GM12801 (cell line): ENCODE measurements around the gene NECTIN2.

ENCODE experiments used
- TF ChIP-seq, protein P1 (sequence below): IDR thresholded peaks from one replicate; pipeline ENCODE4 v1.5.1; 2011; ENCODE audit warnings: control low read depth; ENCODE audit not compliant: insufficient read length; ENCODE audit errors: extremely low read depth

The NECTIN2 gene

DNA sequence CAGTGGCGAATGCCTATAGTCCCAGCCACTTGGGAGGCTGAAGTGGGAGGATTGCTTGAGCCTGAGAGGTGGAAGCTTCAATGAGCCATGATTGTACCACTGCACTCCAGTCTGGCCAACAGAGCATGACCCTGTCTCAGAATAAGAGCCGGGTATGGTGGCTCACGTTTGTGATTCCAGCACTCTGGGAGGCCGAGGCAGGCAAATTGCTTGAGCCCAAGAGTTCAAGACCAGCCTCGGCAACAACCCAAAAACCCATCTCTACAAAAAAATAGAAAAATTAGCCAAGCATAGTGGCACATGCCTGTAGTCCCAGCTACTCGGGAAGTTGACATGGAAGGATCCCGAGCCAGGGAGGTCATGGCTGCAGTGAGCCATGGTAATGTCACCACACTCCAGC is 5.3 kb upstream of the NECTIN2 start:
- TF ChIP-seq, protein P1, sequence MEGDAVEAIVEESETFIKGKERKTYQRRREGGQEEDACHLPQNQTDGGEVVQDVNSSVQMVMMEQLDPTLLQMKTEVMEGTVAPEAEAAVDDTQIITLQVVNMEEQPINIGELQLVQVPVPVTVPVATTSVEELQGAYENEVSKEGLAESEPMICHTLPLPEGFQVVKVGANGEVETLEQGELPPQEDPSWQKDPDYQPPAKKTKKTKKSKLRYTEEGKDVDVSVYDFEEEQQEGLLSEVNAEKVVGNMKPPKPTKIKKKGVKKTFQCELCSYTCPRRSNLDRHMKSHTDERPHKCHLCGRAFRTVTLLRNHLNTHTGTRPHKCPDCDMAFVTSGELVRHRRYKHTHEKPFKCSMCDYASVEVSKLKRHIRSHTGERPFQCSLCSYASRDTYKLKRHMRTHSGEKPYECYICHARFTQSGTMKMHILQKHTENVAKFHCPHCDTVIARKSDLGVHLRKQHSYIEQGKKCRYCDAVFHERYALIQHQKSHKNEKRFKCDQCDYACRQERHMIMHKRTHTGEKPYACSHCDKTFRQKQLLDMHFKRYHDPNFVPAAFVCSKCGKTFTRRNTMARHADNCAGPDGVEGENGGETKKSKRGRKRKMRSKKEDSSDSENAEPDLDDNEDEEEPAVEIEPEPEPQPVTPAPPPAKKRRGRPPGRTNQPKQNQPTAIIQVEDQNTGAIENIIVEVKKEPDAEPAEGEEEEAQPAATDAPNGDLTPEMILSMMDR = no peak

DNA sequence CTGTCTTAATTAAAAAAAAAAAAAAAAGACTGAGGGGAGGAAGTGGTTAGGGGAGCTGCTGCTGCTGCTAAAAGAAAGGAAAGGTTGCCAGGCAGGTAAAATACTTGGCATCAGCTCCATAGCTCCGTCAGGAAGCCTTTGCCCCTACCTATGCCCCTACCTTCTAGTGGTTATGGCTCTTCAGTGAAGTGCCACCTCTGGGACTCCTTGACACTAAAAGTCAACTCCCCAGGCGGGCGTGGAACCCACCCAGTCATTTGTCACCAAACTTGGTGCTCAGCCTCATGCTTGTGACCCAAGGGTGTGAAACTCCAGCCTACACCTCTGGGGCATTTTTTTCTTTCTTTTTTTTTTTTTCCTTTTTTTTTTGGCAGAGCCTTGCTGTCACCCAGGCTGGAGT is 4.9 kb upstream of the NECTIN2 start:
- TF ChIP-seq, protein P1 = no peak

DNA sequence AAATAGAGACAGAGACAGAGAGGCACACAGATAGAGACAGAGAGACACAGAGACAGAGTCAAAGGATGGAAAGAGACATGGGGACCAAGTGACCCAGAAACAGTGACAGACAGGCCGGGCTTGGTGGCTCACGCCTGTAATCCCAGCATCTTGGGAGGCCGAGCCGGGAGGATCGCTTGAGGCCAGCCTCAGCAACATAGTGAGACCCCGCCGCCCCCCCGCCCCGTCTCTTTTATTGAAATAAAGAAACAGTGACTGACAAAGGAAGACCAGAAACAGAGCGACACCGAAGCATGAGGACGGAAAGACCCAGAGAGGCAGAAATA is 848 bp upstream of the NECTIN2 start:
- TF ChIP-seq, protein P1 = no peak

DNA sequence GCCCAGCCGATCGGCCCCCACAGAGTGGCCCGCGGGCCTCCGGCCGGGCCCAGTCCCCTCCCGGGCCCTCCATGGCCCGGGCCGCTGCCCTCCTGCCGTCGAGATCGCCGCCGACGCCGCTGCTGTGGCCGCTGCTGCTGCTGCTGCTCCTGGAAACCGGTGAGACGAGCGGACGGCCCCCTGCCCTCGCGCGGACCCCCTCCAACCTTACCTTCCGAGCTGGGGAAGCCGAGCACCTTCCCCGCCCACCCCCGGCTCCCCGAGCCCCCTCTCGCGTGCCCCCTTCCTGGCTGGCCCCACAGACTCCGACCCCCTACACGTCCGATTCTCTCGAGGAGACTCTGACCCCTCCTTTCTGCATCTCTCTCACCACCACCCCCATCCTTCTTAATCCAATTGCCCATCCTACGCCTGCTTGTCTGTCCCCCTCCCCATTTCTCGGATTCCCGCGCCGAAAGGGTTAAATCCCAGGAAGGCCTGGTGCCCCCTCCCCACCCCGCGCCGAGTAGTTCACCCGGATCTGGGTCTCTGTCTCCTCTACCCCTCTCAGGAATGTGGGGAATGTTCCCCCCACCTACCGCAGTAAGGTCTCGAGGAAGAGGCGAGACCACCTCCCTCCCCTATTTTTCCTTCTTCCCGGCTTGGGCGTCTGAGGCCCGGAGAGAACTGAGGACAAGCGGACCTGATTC is 502 bp downstream of the NECTIN2 start:
- TF ChIP-seq, protein P1 = no peak

DNA sequence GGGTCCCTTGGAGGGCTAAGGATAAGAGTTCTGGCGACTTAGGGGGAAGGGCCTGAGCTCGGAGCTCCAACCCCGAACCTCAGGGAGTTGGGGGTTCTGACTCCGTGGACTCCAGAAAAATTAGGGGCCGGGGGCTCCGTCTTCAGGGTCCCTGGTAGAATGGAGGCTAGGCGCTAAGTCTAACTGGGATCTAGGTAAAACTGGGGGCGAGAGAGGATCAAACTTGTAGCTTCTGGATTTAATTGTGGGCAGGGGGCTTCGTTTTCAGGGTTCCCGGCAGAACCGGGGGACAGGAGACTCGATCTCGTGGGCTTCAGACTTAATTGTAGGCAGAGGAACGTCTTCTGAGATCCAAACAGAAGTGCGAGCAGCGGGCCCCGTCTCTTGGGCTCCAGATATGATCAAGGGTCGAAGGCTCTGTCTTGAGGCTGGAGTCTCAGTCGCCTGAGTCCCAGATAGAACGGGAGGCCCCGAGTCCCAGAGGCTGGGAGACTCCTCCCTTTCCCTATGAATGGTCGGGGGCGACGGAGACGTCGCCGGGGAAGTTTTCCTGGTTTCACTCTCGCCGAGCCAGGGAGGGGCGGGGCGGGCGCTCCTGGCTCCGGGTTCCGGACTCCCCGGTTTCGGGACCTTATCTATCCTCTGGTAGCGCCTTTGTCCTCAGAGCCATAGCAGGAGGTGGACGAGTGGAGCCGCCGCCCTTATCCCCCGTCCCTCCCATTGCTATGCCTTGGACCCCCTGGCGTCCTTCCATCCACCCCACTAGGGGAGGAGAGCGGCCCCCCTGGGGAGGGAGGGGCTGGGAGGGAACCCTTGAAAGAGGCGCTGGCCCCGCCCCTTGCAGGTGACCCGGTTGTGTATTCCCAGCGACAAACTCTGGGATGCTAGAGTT is 1.3 kb downstream of the NECTIN2 start:
- TF ChIP-seq, protein P1 = no peak

DNA sequence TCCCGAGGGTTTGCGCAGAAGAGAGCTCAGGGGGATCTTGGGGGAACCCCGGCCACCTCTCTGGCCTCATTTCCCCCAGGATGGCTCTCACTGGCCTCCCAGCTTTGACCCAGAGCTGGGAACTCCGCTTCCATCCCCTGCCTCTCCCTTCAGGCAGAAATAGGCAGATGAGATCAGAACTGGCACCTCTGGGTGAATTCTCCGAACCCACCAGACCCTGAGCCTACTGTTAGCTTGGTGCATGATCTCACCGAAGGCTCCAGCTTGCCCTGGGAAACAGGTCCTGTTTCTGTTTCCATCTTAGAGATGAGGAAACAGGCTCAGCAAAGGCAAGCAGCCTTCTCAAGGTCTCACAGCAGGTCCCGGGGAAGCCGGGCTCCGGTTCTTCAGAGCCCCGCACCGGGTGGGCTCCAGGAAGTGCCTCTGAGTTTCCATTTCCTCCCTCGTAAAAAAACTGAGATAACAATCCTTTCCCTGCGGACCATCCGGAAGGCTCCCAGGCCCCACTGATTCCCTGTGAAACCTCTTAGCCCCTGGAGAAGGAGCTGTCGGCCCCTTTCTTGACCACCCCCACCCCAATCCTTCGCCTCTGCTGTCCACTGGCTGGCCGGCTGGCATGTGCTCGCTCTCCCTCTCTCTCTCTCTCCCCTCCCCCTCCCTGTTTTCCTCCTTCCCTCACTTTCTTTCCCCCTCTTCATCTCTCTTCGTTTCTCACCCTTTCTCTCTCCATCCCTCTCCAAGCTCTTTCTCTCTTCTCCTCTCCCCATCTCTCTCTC is 2.1 kb downstream of the NECTIN2 start:
- TF ChIP-seq, protein P1 = no peak

DNA sequence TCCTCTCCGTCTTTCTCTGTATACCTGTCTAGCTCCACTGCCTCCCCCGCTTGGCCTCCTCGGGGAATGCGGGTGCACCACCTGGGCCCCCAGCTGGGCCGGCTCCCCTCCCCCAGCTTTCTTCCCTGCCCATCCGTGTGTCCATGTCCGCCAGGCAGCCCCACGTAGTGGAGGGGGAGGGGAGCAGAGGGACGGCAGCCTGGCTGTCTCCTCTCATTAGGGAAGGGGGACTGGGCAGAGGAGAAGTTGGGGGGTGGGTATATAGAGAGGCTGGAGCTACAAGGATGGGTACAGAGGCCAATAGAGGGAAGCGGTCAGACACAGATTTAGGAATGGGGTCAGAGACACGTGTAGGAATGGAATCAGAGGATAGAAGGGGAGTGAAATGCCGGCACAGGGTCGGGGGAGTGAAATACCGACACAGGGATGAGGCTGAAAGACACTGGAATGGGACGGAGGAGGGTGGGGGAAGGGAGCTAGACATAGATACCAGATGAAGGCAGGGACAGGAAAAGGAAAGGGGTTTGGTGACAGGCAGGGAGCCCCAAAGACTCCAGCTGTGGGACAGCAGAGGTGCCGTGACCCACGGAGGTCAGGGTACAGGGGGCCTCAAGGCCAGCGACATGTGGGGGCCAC is 2.8 kb downstream of the NECTIN2 start:
- TF ChIP-seq, protein P1 = no peak
